ENCODE measurements around the gene TLNRD1. TPM values are rescaled to one million over a fixed set of nuclear protein-coding genes. Genes with fewer than 3 reads are reported as not detected.

The TLNRD1 gene
- total RNA-seq, 1 experiment from 2014 or later, result 19.3 TPM

DNA sequence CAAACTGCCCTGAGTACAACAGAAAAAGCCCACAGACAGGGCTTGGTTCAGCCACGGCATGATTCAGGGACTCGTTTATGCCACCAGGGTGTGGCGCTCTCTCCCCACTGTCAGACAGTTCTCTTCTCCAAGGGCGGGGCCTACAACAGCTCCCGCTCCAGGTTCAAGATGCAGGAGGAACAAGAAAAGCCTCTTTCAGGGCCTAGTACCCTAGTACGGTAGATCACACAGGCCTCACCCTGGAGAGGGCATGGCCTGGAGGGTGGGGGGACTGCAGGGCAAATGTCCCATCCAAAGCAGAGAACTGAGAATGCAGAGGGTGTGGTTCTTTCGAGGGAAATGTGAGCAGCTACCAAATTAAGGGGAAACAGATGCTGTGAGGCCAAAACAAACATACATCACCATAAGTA is 23.1 kb upstream of the TLNRD1 start:
- H3K4me3 Mint-ChIP-seq, result peak overlapping the region in 1 of 2 experiments; percentile 17; a peak in 1 of 5 replicates
- Histone ChIP-seq H4K5ac (ENCODE audit: insufficient read length, low read depth, low read length) (no peak overlapping the region), H4K8ac (replicated peaks; ENCODE audit: insufficient read length, low read depth, low read length) (no peak overlapping the region), H3K23me2 (ENCODE audit: insufficient read length, low read depth, low read length, poor library complexity, severe bottlenecking) (no peaks in the 10 kb centered on the region), H4K91ac (ENCODE audit: insufficient read length, low read depth, low read length) (no peak overlapping the region), H2BK20ac (ENCODE audit: low read depth, low read length, poor library complexity, severe bottlenecking) (no peak overlapping the region), H2AFZ (ENCODE audit: low read length) (no peak overlapping the region), H3K4ac (ENCODE audit: low read depth, low read length) (no peak overlapping the region), H3K18ac (ENCODE audit: insufficient read length, low read depth, low read length) (no peak overlapping the region), H3K9ac (ENCODE audit: extremely low read depth, insufficient read length, low read length) (no peak overlapping the region), H3K4me2 (ENCODE audit: insufficient read depth, insufficient read length, low read length) (no peak overlapping the region), H4K20me1 (ENCODE audit: control insufficient read depth, insufficient read depth, insufficient read length) (no peaks in the 10 kb centered on the region), H3K14ac (ENCODE audit: insufficient read depth, low read length) (no peak overlapping the region), H3K23ac (ENCODE audit: insufficient read length, low read depth, low read length) (no peak overlapping the region), H2BK12ac (ENCODE audit: insufficient read length, low read depth, low read length) (no peak overlapping the region), H2BK120ac (ENCODE audit: low read depth, low read length, poor library complexity, severe bottlenecking) (no peak overlapping the region), H2BK5ac (ENCODE audit: insufficient read length, low read length) (no peak overlapping the region), H3K27ac (ENCODE audit: insufficient read length, low read depth, low read length) (no peak overlapping the region), H3K79me1 (ENCODE audit: insufficient read depth, low read depth, low read length, poor library complexity, severe bottlenecking) (peaks cover 11% of the 10 kb centered on the region), H3K4me1 (ENCODE audit: insufficient read depth, low read length) (no peaks in the 10 kb centered on the region), H3K79me2 (ENCODE audit: insufficient read depth, low read length) (peaks cover 9% of the 10 kb centered on the region; the same call in 1 of the 2 replicates), H2AK5ac (ENCODE audit: insufficient read length, low read length) (no peak overlapping the region), H3K27me3 (ENCODE audit: insufficient read depth, low read length) (no peaks in the 10 kb centered on the region), H3T11ph (ENCODE audit: low read length) (no peak overlapping the region), H3K56ac (ENCODE audit: insufficient read length, low read depth, low read length) (no peak overlapping the region), H2BK15ac (ENCODE audit: low read depth, low read length) (no peak overlapping the region), H3K9me3 (ENCODE audit: control insufficient read depth, low read depth, low read length) (no peaks in the 10 kb centered on the region)
- peak overlapping the region in 1 of 3 experiments; percentile 63; a peak in 2 of 7 replicates for H3K27ac Mint-ChIP-seq
- H3K9me3 Mint-ChIP-seq, result no peaks in the 10 kb centered on the region
- no CpG with 5 or more reads among the region's 7 CpGs for WGBS (ENCODE audit: extremely low coverage, insufficient read length, low lambda C conversion rate)
- H3K4me1 Mint-ChIP-seq, result peaks cover 18 to 26% of the 10 kb centered on the region in 2 experiments
- H3K36me3 Mint-ChIP-seq (ENCODE audit: insufficient read depth in 1 of 3, low read depth in 3 of 3), result peaks cover 22 to 56% (median 43%) of the 10 kb centered on the region in 3 experiments; a peak in 6 of 7 replicates
- DNase-seq, result peak; percentile 78
- TF ChIP-seq CTCF (conservative IDR thresholded peaks at IDR 0.05), result peak; percentile 84
- no peaks in the 10 kb centered on the region for H3K27me3 Mint-ChIP-seq (ENCODE audit: low read depth)
